Measurements from ENCODE around the gene SIGLEC7. TPM values are rescaled to one million over a fixed set of nuclear protein-coding genes. Genes with fewer than 3 reads are reported as not detected.

The SIGLEC7 gene
- total RNA-seq, 1 donor from 2014 or later = not detected

- Histone ChIP-seq H3K36me3 (ENCODE audit: control insufficient read depth, insufficient read depth, low read length) (no peaks in the 10 kb centered on the region), H3K27me3 (ENCODE audit: control insufficient read depth, insufficient read depth, low read length) (no peaks in the 10 kb centered on the region), H3K4me3 (ENCODE audit: low read depth, low read length) (no peak overlapping the region)
- no peak for DNase-seq (ENCODE audit: low read depth)
- TF ChIP-seq CTCF (IDR thresholded peaks at IDR 0.05; ENCODE audit: insufficient read depth, low read length, poor library complexity, severe bottlenecking) = no peak
These were observed 22.5 kb upstream of the SIGLEC7 start for GRCh38 chr19:51119611-51120010.

GRCh38 chr19:51120160-51120559 lies 21.9 kb upstream of the SIGLEC7 start:
- Histone ChIP-seq H3K27me3 (ENCODE audit: control insufficient read depth, insufficient read depth, low read length) (no peaks in the 10 kb centered on the region), H3K4me3 (ENCODE audit: low read depth, low read length) (no peak overlapping the region), H3K36me3 (ENCODE audit: control insufficient read depth, insufficient read depth, low read length) (no peaks in the 10 kb centered on the region)
- no peak for DNase-seq (ENCODE audit: low read depth)
- no peak for TF ChIP-seq CTCF (IDR thresholded peaks at IDR 0.05; ENCODE audit: insufficient read depth, low read length, poor library complexity, severe bottlenecking)

- no peak for TF ChIP-seq CTCF (IDR thresholded peaks at IDR 0.05; ENCODE audit: insufficient read depth, low read length, poor library complexity, severe bottlenecking)
- Histone ChIP-seq H3K4me3 (ENCODE audit: low read depth, low read length) (no peak overlapping the region), H3K36me3 (ENCODE audit: control insufficient read depth, insufficient read depth, low read length) (no peaks in the 10 kb centered on the region), H3K27me3 (ENCODE audit: control insufficient read depth, insufficient read depth, low read length) (no peaks in the 10 kb centered on the region)
- DNase-seq (ENCODE audit: low read depth) = no peak
These were observed 20.8 kb upstream of the SIGLEC7 start for GRCh38 chr19:51121257-51121656.

- H3K4me3 ChIP-seq (ENCODE audit: low read depth, low read length) = no peak overlapping the region
- no peaks in the 10 kb centered on the region for H3K27me3 ChIP-seq (ENCODE audit: control insufficient read depth, insufficient read depth, low read length)
- no peak for TF ChIP-seq CTCF (IDR thresholded peaks at IDR 0.05; ENCODE audit: insufficient read depth, low read length, poor library complexity, severe bottlenecking)
- H3K36me3 ChIP-seq (ENCODE audit: control insufficient read depth, insufficient read depth, low read length) = no peaks in the 10 kb centered on the region
- DNase-seq (ENCODE audit: low read depth) = no peak
These were observed 19.8 kb upstream of the SIGLEC7 start for GRCh38 chr19:51122112-51122981.

- no peaks in the 10 kb centered on the region for H3K27me3 ChIP-seq (ENCODE audit: control insufficient read depth, insufficient read depth, low read length)
- no peak for DNase-seq (ENCODE audit: low read depth)
- H3K4me3 ChIP-seq (ENCODE audit: low read depth, low read length) = no peak overlapping the region
- H3K36me3 ChIP-seq (ENCODE audit: control insufficient read depth, insufficient read depth, low read length) = no peaks in the 10 kb centered on the region
- no peak for TF ChIP-seq CTCF (IDR thresholded peaks at IDR 0.05; ENCODE audit: insufficient read depth, low read length, poor library complexity, severe bottlenecking)
These were observed 18.7 kb upstream of the SIGLEC7 start for GRCh38 chr19:51123381-51123800.

- Histone ChIP-seq H3K36me3 (ENCODE audit: control insufficient read depth, insufficient read depth, low read length) (no peaks in the 10 kb centered on the region), H3K4me3 (ENCODE audit: low read depth, low read length) (no peak overlapping the region), H3K27me3 (ENCODE audit: control insufficient read depth, insufficient read depth, low read length) (no peaks in the 10 kb centered on the region)
- DNase-seq (ENCODE audit: low read depth) = no peak
- no peak for TF ChIP-seq CTCF (IDR thresholded peaks at IDR 0.05; ENCODE audit: insufficient read depth, low read length, poor library complexity, severe bottlenecking)
These were observed 18.3 kb upstream of the SIGLEC7 start for GRCh38 chr19:51123802-51124201.
